ENCODE data around the gene TAS2R10.
"Not testable (repeated sequence)": the region's sequence is repeated elsewhere in the genome, so short reads cannot be mapped to it uniquely, and the experiment has no call there.

TAS2R10 gene

GRCh38 chr12:10826258-10826657 lies at the start of gene TAS2R10:
TSS of gene TAS2R10 (minus strand) at chr12:10826358. CDS start at chr12:10826269, 89 bp downstream.
- no peak for DNase-seq (ENCODE audit: low read depth in 2 of 2)

- no peak for DNase-seq (ENCODE audit: low read depth in 2 of 2)
These were observed 47.2 kb upstream of the TAS2R10 start for GRCh38 chr12:10873378-10873777.

DNA sequence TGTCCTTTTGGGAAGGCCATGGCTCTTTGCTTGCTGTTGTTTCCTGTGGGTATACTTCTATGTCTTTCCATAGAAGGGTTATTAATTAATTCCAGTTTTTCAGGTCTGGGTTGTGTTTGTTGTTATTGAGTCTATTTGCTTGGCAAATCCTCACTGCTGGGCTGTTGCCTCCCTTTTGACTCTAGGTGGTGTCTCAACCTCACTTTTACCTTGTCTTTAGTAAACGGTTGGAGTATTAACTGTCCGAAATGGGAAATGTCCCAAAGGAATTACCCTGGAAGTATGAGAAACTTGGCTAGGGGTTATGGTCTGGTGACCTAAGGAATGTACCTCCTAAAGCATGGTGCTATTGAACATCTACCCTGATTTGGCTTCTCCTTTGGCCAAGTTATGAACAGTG lies 41.2 kb upstream of the TAS2R10 start:
- no peak for DNase-seq (ENCODE audit: low read depth in 2 of 2)

DNA sequence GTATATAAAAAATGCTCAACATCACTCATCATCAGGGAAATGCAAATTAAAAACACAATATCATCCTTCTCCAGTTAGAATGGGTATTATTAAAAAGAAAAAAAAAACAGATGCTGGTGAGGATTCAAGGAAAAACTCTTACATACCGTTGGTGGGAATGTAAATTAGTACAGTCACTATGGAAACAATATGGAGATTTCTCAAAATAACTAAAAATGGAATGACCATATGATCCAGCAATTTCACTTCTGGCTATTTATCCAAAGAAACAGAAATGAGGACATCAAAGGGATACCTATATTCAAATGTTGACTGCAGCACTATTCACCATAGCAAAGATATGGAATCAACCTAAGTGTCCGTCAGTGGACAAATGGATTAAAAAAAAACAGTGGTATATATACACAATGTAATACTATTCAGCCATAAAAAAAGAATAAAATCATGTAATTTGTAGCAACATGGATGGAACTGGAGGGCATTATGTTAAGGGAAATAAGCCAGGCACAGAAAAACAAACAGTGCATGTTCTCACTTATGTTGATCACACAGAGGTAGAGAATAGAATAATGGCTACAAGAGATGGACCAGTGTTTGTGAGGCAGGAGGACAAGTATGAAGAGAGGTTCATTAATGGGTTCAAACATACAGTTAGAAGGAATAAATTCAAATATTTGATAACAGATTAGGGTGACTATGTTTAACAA lies 37.5 kb upstream of the TAS2R10 start:
- no peak for DNase-seq (ENCODE audit: low read depth in 2 of 2)

GRCh38 chr12:10861366-10861765 lies 35.2 kb upstream of the TAS2R10 start:
- no peak for DNase-seq (ENCODE audit: low read depth in 2 of 2)

- no peak for DNase-seq (ENCODE audit: low read depth in 2 of 2)
These were observed 29.6 kb upstream of the TAS2R10 start for GRCh38 chr12:10855807-10856206.

GRCh38 chr12:10853776-10854175 lies 27.6 kb upstream of the TAS2R10 start:
- no peak for DNase-seq (ENCODE audit: low read depth in 2 of 2)

GRCh38 chr12:10851243-10851858 lies 25.2 kb upstream of the TAS2R10 start:
- no peak for DNase-seq (ENCODE audit: low read depth in 2 of 2)

GRCh38 chr12:10849425-10849878 lies 23.3 kb upstream of the TAS2R10 start, which contains the start of gene PRR4:
TSS of gene PRR4 (minus strand) at chr12:10849475. CDS start at chr12:10849437, 38 bp downstream.
- no peak for DNase-seq (ENCODE audit: low read depth in 2 of 2)

GRCh38 chr12:10847744-10848143 lies 21.6 kb upstream of the TAS2R10 start:
- no peak for DNase-seq (ENCODE audit: low read depth in 2 of 2)

GRCh38 chr12:10842862-10843261 lies 16.7 kb upstream of the TAS2R10 start:
- no peak for DNase-seq (ENCODE audit: low read depth in 2 of 2)

GRCh38 chr12:10838461-10838860 lies 12.3 kb upstream of the TAS2R10 start:
- no peak for DNase-seq (ENCODE audit: low read depth in 2 of 2)

- DNase-seq (ENCODE audit: low read depth in 2 of 2): no peak
These were observed 3.8 kb upstream of the TAS2R10 start for GRCh38 chr12:10829994-10830393.

- DNase-seq (ENCODE audit: low read depth in 2 of 2): no peak
These were observed 1.2 kb downstream of the TAS2R10 start for GRCh38 chr12:10824957-10825356.

GRCh38 chr12:10811883-10812536 lies 14.1 kb downstream of the TAS2R10 start:
- no peak for DNase-seq (ENCODE audit: low read depth in 2 of 2)

DNA sequence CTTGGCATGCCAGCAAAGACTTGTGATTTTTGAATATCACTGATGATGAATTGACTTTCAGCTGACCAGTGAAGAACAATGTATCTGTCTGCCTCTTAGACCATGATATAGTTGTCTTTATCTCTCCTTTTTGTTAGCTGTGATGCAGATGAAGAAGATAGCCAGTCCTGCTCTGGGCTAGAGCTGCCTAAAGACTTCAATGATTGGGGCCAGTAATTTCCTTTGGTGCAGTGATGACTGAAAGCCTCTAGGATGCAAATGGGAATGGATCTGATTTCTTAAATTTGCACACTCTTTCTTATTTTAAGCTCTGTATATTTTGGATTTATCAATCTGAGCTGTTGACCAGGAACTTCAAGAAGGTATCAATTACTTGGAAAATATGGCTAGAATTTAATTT lies 16.1 kb downstream of the TAS2R10 start, which contains the start of gene TAS2R9:
TSS of gene TAS2R9 (minus strand) at position 101 of the 400 bp plus-strand sequence. CDS start at position 8, 93 bp downstream.
- DNase-seq (ENCODE audit: low read depth in 2 of 2): no peak

DNA sequence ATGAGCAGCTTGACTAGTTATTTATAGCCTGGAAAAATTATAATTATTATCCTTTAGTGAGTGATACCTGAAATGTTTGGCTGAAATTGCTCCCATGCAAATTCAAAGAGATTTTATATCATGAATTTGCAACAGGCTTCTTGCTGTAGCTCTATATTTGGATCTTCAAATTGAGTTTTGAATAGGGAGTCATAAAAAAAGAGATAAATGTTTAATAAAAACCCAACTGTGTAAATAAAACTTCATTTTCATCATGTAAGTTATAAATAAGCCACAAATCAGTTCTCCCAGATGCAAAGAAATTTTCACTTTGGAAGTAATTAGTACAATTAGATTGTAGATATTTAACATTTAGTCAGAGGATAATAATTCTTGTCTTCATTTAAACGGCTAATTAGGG lies 19.0 kb downstream of the TAS2R10 start, which contains the start of gene TAS2R8:
TSS of gene TAS2R8 (minus strand) at position 101 of the 400 bp plus-strand sequence. CDS start 306 bp downstream, outside the sequence.
- no peak for DNase-seq (ENCODE audit: low read depth in 2 of 2)

GRCh38 chr12:10802587-10802986 lies 23.6 kb downstream of the TAS2R10 start, which contains the start of gene TAS2R7:
TSS of gene TAS2R7 (minus strand) at chr12:10802627. CDS start at chr12:10802570, 57 bp downstream.
- no peak for DNase-seq (ENCODE audit: low read depth in 2 of 2)

DNA sequence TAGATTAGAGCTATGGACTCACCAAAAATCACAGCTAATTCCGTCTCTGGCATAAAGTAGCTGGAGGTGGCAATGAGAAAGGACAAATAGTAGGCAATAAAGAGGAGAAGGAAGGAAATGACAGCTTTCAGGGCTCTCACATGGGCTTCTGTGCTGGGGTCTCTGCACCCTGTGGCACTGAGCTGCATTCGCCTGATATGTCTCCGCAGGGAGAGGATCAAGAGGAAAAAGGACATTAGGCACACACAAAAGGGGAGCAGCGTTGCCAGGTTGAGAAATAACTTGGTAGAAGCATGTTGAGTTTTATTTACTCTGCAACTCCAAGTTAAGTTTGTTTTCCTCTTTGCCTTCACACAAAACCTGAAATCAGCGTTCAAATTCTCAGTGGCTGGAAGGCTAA lies 24.4 kb downstream of the TAS2R10 start:
- no peak for DNase-seq (ENCODE audit: low read depth in 2 of 2)

DNA sequence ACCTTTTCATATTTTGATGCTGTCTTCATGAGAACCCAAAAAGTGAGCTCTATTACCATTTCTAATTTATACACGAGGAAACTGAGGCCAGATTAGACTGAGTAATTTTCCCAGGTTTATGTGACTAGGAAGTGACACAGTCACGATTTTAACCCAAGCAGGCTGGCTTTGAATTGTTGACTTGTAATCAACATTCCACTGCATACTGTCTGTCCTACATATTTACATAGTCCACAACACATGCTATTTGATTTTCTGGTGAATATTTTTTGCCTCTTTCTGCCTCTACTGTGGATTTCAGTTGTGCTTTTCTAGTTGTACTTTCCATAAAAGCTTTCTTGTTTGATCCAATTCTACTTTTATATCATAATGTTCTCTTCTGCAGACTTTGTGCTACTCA lies 31.9 kb downstream of the TAS2R10 start:
- DNase-seq (ENCODE audit: low read depth in 2 of 2): no peak

GRCh38 chr12:10791769-10792168 lies 34.4 kb downstream of the TAS2R10 start:
- not testable (repeated sequence) for DNase-seq (ENCODE audit: low read depth in 2 of 2)

DNA sequence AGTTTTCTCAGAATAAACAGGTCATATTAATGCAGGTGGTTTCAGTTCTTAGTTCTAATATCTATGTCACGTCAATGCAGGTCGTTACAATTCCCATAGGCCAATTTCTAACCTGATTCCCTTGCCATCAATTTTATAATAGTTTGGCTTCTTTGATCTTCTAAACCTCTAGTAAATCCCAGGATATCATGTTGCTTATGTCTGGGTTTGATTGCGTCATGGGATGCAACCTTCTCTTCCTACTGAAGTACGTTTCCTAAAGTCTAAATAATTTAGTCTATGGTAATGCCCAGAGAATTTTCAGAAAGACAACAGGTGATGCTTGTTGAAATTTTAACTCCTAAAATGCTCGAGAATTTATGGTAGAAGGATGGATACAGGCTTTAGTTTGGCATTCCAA lies 42.9 kb downstream of the TAS2R10 start:
- no peak for DNase-seq (ENCODE audit: low read depth in 2 of 2)
